NCI-H2029 treated with DMSO at 0.1 percent for 48 hours (cell line): ENCODE results near the gene USP53.
"Not testable (repeated sequence)": the region's sequence is repeated elsewhere in the genome, so short reads cannot be mapped to it uniquely, and the experiment has no call there.

Source experiments
- DNase-seq: peaks from one replicate; lab custom pipeline; 2025; lab: John Stamatoyannopoulos, UW

USP53 gene

GRCh38 chr4:119321921-119322687, 109.6 kb downstream of the USP53 start, which contains the start of gene FABP2:
FABP2 (minus strand) TSS chr4:119322138; CDS start chr4:119322102, 36 bp downstream.
- DNase-seq: no peak

- no peak for DNase-seq
These were observed 116.2 kb downstream of the USP53 start for GRCh38 chr4:119328695-119329094.

GRCh38 chr4:119329835-119330620, 117.5 kb downstream of the USP53 start:
- no peak for DNase-seq

- not testable (repeated sequence) for DNase-seq
These were observed 123.9 kb downstream of the USP53 start for GRCh38 chr4:119336332-119336979.

GRCh38 chr4:119337010-119337409, 124.5 kb downstream of the USP53 start:
- no peak for DNase-seq

GRCh38 chr4:119339895-119340294, 127.4 kb downstream of the USP53 start:
- DNase-seq: not testable (repeated sequence)

GRCh38 chr4:119343293-119343692, 130.8 kb downstream of the USP53 start:
- not testable (repeated sequence) for DNase-seq
